ENCODE measurements around the gene TMEM170A. TPM values are rescaled to one million over a fixed set of nuclear protein-coding genes. Genes with fewer than 3 reads are reported as not detected.

TMEM170A gene
- total RNA-seq, 2 donors from 2014 or later = 21.5 to 35.9 TPM

DNA sequence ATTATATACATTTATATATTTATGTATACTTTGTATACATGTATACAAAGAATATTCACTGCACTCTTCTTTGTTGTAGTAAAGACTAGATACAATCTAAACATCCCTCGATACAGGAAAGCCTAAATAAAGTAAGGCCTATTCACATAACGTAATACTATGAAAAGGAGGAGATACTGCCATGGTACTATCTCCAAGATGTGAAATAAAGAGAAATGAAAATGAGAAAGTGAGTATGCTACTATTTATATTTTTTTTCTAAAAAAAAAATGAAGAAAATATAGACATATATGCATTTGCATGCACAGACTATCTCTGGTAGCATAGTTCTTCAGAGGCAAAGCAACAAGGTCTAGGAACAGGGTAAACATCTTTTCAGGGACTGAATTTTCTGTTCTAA is 50.5 kb downstream of the TMEM170A start:
- Histone ChIP-seq H3K4me3 (no peak overlapping the region), H3K9me3 (no peaks in the 10 kb centered on the region), H3K4me1 (replicated peaks) (no peaks in the 10 kb centered on the region), H3K27me3 (replicated peaks; ENCODE audit: insufficient read depth) (no peaks in the 10 kb centered on the region), H3K36me3 (no peaks in the 10 kb centered on the region), H3K27ac (no peak overlapping the region)
- no peak for DNase-seq (ENCODE audit: low spot score)
- intact Hi-C loops (cut with DNase I) = no loop called here
- no peak for TF ChIP-seq POLR2A (IDR thresholded peaks at IDR 0.05)
- TF ChIP-seq, protein P1, sequence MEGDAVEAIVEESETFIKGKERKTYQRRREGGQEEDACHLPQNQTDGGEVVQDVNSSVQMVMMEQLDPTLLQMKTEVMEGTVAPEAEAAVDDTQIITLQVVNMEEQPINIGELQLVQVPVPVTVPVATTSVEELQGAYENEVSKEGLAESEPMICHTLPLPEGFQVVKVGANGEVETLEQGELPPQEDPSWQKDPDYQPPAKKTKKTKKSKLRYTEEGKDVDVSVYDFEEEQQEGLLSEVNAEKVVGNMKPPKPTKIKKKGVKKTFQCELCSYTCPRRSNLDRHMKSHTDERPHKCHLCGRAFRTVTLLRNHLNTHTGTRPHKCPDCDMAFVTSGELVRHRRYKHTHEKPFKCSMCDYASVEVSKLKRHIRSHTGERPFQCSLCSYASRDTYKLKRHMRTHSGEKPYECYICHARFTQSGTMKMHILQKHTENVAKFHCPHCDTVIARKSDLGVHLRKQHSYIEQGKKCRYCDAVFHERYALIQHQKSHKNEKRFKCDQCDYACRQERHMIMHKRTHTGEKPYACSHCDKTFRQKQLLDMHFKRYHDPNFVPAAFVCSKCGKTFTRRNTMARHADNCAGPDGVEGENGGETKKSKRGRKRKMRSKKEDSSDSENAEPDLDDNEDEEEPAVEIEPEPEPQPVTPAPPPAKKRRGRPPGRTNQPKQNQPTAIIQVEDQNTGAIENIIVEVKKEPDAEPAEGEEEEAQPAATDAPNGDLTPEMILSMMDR (IDR thresholded peaks at IDR 0.05) = no peak
- TF ChIP-seq POLR2AphosphoS5 (IDR thresholded peaks at IDR 0.05) = no peak
- 89% methylated on average over 2 of the region's 2 CpGs for WGBS

DNA sequence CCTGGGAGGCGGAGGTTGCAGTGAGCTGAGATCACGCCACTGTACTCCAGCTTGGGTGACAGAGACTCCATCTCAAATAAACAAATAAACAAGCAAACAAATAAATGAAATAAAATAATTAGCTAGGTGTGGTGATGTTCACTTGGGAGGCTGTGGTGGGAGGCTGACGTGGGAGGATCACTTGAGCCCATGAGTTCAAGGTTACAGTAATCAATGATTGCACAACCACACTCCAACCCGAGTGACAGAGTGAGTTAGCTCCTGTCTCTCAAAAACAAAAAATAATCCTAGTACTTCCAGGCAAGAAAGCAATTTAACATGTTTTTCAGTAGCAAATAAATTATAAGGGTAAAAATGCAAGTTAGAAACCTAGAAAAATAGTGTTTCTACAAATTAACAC is 57.5 kb downstream of the TMEM170A start:
- no peaks in the 10 kb centered on the region for H3K27me3 ChIP-seq (replicated peaks; ENCODE audit: insufficient read depth)
- no peaks in the 10 kb centered on the region for H3K36me3 ChIP-seq
- TF ChIP-seq, protein P1 (IDR thresholded peaks at IDR 0.05) = no peak
- TF ChIP-seq POLR2A (IDR thresholded peaks at IDR 0.05) (no peak), POLR2AphosphoS5 (IDR thresholded peaks at IDR 0.05) (no peak)
- WGBS = 93% methylated on average over 4 of the region's 4 CpGs
- no peaks in the 10 kb centered on the region for H3K9me3 ChIP-seq
- peaks cover 4% of the 10 kb centered on the region for H3K4me1 ChIP-seq (replicated peaks)
- H3K27ac ChIP-seq = no peak overlapping the region
- DNase-seq (ENCODE audit: low spot score) = no peak
- H3K4me3 ChIP-seq = no peak overlapping the region
- intact Hi-C loops (cut with DNase I) = no loop called here

DNA sequence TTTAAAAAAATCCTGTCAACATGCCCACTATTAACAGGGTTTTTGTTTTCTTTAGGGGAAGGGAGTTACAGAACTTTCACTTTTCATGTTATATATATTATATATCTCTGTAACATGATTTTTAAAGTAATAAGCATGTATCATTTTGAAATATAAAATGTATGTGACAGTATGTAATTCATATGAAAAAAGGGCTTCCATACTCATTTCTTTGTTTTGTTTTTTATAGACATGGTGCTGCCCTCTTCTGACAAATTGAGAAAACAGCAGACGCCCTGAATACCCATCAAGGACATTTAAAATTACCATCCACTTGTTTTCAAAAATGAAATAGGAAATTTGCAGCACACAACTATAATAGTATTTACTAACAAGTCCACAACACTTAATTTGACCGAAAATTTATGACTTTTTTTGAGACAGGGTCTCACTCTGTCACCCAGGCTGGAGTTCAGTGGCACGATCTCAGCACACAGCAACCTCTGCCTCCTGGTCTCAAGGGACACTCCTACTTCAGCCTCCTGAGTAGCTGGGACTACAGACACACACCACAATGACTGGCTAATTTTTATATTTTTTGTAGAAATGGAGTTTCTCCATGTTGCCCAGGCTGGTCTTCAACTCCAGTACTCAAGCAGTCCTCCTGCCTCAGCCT is 61.5 kb downstream of the TMEM170A start:
- Histone ChIP-seq H3K9me3 (no peaks in the 10 kb centered on the region), H3K27ac (peak overlapping the region; percentile 10 to 50), H3K36me3 (no peaks in the 10 kb centered on the region), H3K4me1 (replicated peaks) (peaks cover 6% of the 10 kb centered on the region), H3K4me3 (no peak overlapping the region), H3K27me3 (replicated peaks; ENCODE audit: insufficient read depth) (no peaks in the 10 kb centered on the region)
- DNase-seq (ENCODE audit: low spot score) = no peak
- intact Hi-C loops (cut with DNase I) = loop anchor here (2.0 to 5.0 kb wide), 2 partner anchors 166 to 204 kb away; no protein-coding TSS in a partner anchor
- 42% methylated on average over 3 of the region's 3 CpGs for WGBS
- TF ChIP-seq, protein P1 (IDR thresholded peaks at IDR 0.05) = peak in 3 of 4 experiments; percentile 42 to 75 (median 71)
- no peak for TF ChIP-seq POLR2A (IDR thresholded peaks at IDR 0.05)
- no peak for TF ChIP-seq POLR2AphosphoS5 (IDR thresholded peaks at IDR 0.05)

DNA sequence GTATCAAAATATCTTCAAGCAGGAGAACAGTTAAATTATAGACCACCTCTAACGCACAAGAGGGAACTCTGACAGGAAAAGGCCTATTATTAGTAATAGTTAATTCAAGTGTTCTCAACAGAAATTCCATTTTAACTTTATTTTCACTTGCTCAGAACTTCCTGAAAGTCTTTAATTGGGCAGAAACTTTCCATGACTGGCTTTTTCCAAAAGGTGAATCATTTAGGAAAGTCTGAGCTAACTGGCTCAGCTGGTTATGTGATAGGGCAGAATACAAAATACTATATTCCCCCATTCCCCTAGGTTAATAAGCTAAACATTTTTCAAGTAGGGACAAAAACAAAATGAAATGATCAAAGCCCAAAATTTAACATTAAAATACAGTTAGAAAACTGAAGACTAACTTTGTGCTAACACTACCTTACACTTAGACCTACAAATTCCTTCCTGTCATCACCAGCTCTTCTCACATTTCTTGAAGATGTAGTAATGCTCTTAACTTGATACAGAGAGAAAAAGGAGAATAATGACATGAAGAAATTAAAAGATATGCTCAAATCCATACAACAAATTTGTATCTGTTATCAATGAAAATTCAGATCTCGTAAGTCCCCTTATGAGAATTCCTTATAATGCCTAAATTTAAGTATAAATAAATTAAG is 62.2 kb downstream of the TMEM170A start:
- Histone ChIP-seq H3K27me3 (replicated peaks; ENCODE audit: insufficient read depth) (no peaks in the 10 kb centered on the region), H3K9me3 (no peaks in the 10 kb centered on the region), H3K4me3 (no peak overlapping the region), H3K36me3 (no peaks in the 10 kb centered on the region), H3K4me1 (replicated peaks) (peaks cover 6% of the 10 kb centered on the region), H3K27ac (peak overlapping the region; percentile 10 to 50)
- TF ChIP-seq POLR2AphosphoS5 (IDR thresholded peaks at IDR 0.05) (peak; percentile 34), POLR2A (IDR thresholded peaks at IDR 0.05) (no peak)
- intact Hi-C loops (cut with DNase I) = loop anchor here (2.0 to 5.0 kb wide), 2 partner anchors 165 to 203 kb away; no protein-coding TSS in a partner anchor
- WGBS = 40% methylated on average over 2 of the region's 2 CpGs
- DNase-seq (ENCODE audit: low spot score) = no peak

DNA sequence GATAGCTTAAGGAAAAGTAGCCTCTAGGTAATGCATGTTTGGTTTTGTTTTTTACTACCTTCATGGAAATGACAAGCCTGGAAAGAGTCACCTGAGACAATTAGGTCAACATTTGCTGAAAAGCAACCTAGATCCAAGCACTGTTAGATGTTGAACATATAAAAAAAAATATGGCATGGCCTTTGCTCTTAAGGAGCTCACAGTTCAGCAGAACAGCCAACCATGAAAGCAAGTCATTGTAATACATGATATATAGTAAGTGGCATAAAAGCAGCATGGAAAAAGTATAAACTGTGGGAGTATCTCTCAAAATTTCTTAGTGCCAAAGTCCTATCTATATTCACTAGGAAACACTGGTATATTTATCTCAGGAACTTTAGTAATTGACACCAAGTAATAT is 62.8 kb downstream of the TMEM170A start:
- Histone ChIP-seq H3K4me1 (replicated peaks) (peaks cover 6% of the 10 kb centered on the region), H3K27ac (peak overlapping the region; percentile 10 to 50), H3K27me3 (replicated peaks; ENCODE audit: insufficient read depth) (no peaks in the 10 kb centered on the region), H3K9me3 (no peaks in the 10 kb centered on the region), H3K4me3 (no peak overlapping the region), H3K36me3 (no peaks in the 10 kb centered on the region)
- TF ChIP-seq, protein P1 (IDR thresholded peaks at IDR 0.05) = no peak
- TF ChIP-seq POLR2AphosphoS5 (IDR thresholded peaks at IDR 0.05) (no peak), POLR2A (IDR thresholded peaks at IDR 0.05) (no peak)
- no peak for DNase-seq (ENCODE audit: low spot score)
- intact Hi-C loops (cut with DNase I) = loop anchor here (2.0 to 5.0 kb wide), 2 partner anchors 164 to 203 kb away; no protein-coding TSS in a partner anchor

Measured in prostate gland (tissue), 2 donors.